Astrocyte (in vitro differentiated cells and primary cell): Measurements from ENCODE around the gene ABI2. TPM values are rescaled to one million over a fixed set of nuclear protein-coding genes. Genes with fewer than 3 reads are reported as not detected.

ENCODE experiments used
- DNase-seq: peaks from one replicate; pipeline ENCODE4 v3.0.0-alpha.2; 2010; ENCODE audit warnings: low read depth
- FAIRE-seq: peaks from 2 replicates; lab custom pipeline; 2011; peaks lifted over from hg19 to GRCh38; lab: Jason Lieb, UNC
- H2AFZ ChIP-seq: 2 replicates; pipeline ENCODE4 v1.6.0; 2012; ENCODE audit warnings: low read depth, low read length, inconsistent platforms
- H3K27ac ChIP-seq: 2 replicates; pipeline ENCODE4 v1.5.1; 2011; ENCODE audit warnings: low read depth, low read length, inconsistent platforms
- H3K27me3 ChIP-seq: 2 replicates; pipeline ENCODE4 v1.6.0; 2011; ENCODE audit warnings: low read length, inconsistent platforms; ENCODE audit not compliant: insufficient read depth
- H3K36me3 ChIP-seq: 2 replicates; pipeline ENCODE4 v1.5.1; 2011; ENCODE audit warnings: low read length, inconsistent platforms; ENCODE audit not compliant: insufficient read depth
- H3K4me1 ChIP-seq: 2 replicates; pipeline ENCODE4 v1.5.1; 2011; ENCODE audit warnings: low read length, inconsistent platforms; ENCODE audit not compliant: insufficient read depth
- H3K4me2 ChIP-seq: 2 replicates; pipeline ENCODE4 v1.6.0; 2012; ENCODE audit warnings: low read length, inconsistent platforms
- H3K4me3 ChIP-seq: 2 replicates; pipeline ENCODE4 v1.5.1; 2011; ENCODE audit warnings: low read depth, mild to moderate bottlenecking, low read length, inconsistent platforms; ENCODE audit not compliant: insufficient read depth
- H3K79me2 ChIP-seq: 2 replicates; pipeline ENCODE4 v1.6.0; 2012; ENCODE audit warnings: mild to moderate bottlenecking, low read length, inconsistent platforms; ENCODE audit not compliant: insufficient read depth
- H3K9ac ChIP-seq: 2 replicates; pipeline ENCODE4 v1.6.0; 2012; ENCODE audit warnings: mild to moderate bottlenecking, low read length, inconsistent platforms
- H3K9me3 ChIP-seq: 2 replicates; pipeline ENCODE4 v1.5.1; 2012; ENCODE audit warnings: low read depth, mild to moderate bottlenecking, low read length, inconsistent platforms; ENCODE audit not compliant: insufficient read depth
- H4K20me1 ChIP-seq: 2 replicates; pipeline ENCODE4 v1.6.0; 2012; ENCODE audit warnings: low read length, inconsistent platforms; ENCODE audit not compliant: insufficient read depth
- H3K27ac Mint-ChIP-seq: one replicate; pipeline ENCODE4 v1.8.0; 2021; ENCODE audit warnings: mild to moderate bottlenecking, mixed read lengths; ENCODE audit not compliant: unreplicated experiment
- H3K27me3 Mint-ChIP-seq: one replicate; pipeline ENCODE4 v1.8.0; 2021; ENCODE audit warnings: low read depth, mixed read lengths; ENCODE audit not compliant: unreplicated experiment
- H3K36me3 Mint-ChIP-seq: one replicate; pipeline ENCODE4 v1.8.0; 2021; ENCODE audit warnings: low read depth, mixed read lengths; ENCODE audit not compliant: unreplicated experiment
- H3K4me1 Mint-ChIP-seq: one replicate; pipeline ENCODE4 v1.8.0; 2021; ENCODE audit warnings: low read depth, mixed read lengths; ENCODE audit not compliant: unreplicated experiment
- H3K4me3 Mint-ChIP-seq: one replicate; pipeline ENCODE4 v1.8.0; 2021; ENCODE audit warnings: mild to moderate bottlenecking, moderate library complexity, mixed read lengths; ENCODE audit not compliant: unreplicated experiment
- H3K9me3 Mint-ChIP-seq: one replicate; pipeline ENCODE4 v1.8.0; 2021; ENCODE audit warnings: mild to moderate bottlenecking, mixed read lengths; ENCODE audit not compliant: unreplicated experiment
- CTCF ChIP-seq: IDR thresholded peaks from 2 replicates; pipeline ENCODE4 v1.5.1; 2011; ENCODE audit warnings: low read depth, mild to moderate bottlenecking, inconsistent platforms, low read length, moderate library complexity; ENCODE audit not compliant: insufficient read depth
- EZH2 ChIP-seq: IDR thresholded peaks from 2 replicates; pipeline ENCODE4 v1.6.1; 2012; ENCODE audit warnings: mild to moderate bottlenecking, low read length, inconsistent platforms; ENCODE audit not compliant: insufficient read depth
- total RNA-seq: library from RNA; stranded (reverse); gene quantifications from 2 replicates; pipeline ENCODE4 v1.2.1, GENCODE V29; 2021

Gene ABI2
- total RNA-seq, 1 donor from 2014 or later: 56.0 TPM

- no peaks in the 10 kb centered on the region for H3K9me3 Mint-ChIP-seq
- H3K4me3 Mint-ChIP-seq: no peak overlapping the region
- Histone ChIP-seq H3K4me1 (no peaks in the 10 kb centered on the region), H3K27ac (no peak overlapping the region), H3K36me3 (peaks cover 8% of the 10 kb centered on the region), H2AFZ (no peak overlapping the region), H3K27me3 (no peaks in the 10 kb centered on the region), H3K9ac (no peak overlapping the region), H3K4me3 (no peak overlapping the region), H3K4me2 (no peak overlapping the region), H3K9me3 (no peaks in the 10 kb centered on the region), H3K79me2 (peaks cover 31% of the 10 kb centered on the region), H4K20me1 (peaks cover 8% of the 10 kb centered on the region)
- H3K27me3 Mint-ChIP-seq: no peaks in the 10 kb centered on the region
- no peaks in the 10 kb centered on the region for H3K4me1 Mint-ChIP-seq
- no peaks in the 10 kb centered on the region for H3K36me3 Mint-ChIP-seq
- FAIRE-seq (no peak), DNase-seq (no peak)
- TF ChIP-seq EZH2 (no peak), CTCF (no peak)
- H3K27ac Mint-ChIP-seq: no peak overlapping the region
Observed at GRCh38 chr2:203471323-203471722, 143.1 kb downstream of the ABI2 start.

- TF ChIP-seq EZH2 (no peak), CTCF (no peak)
- no peaks in the 10 kb centered on the region for H3K4me1 Mint-ChIP-seq
Observed at GRCh38 chr2:203476881-203477280, 148.7 kb downstream of the ABI2 start.

GRCh38 chr2:203480623-203481022 is 152.4 kb downstream of the ABI2 start:
- H3K4me1 ChIP-seq: no peaks in the 10 kb centered on the region
- H3K36me3 Mint-ChIP-seq: peaks cover 3% of the 10 kb centered on the region
- H3K9me3 ChIP-seq: no peaks in the 10 kb centered on the region
- no peak overlapping the region for H3K27ac Mint-ChIP-seq
- H3K79me2 ChIP-seq: peaks cover 52% of the 10 kb centered on the region
- H3K4me1 Mint-ChIP-seq: no peaks in the 10 kb centered on the region
- H3K27ac ChIP-seq: no peak overlapping the region
- H3K36me3 ChIP-seq: peaks cover 28% of the 10 kb centered on the region
- FAIRE-seq (no peak), DNase-seq (no peak)
- TF ChIP-seq CTCF: no peak
- TF ChIP-seq EZH2: no peak
- H3K4me3 Mint-ChIP-seq: no peak overlapping the region
- H3K27me3 Mint-ChIP-seq: no peaks in the 10 kb centered on the region
- H3K4me3 ChIP-seq: no peak overlapping the region
- peaks cover 19% of the 10 kb centered on the region for H4K20me1 ChIP-seq
- H3K27me3 ChIP-seq: no peaks in the 10 kb centered on the region
- no peaks in the 10 kb centered on the region for H3K9me3 Mint-ChIP-seq
- H3K9ac ChIP-seq: no peak overlapping the region
- H3K4me2 ChIP-seq: no peak overlapping the region
- H2AFZ ChIP-seq: no peak overlapping the region

More at GRCh38 chr2:203476881-203477280, 148.7 kb downstream of the ABI2 start:
- Mint-ChIP-seq H3K27me3 (no peaks in the 10 kb centered on the region), H3K36me3 (peaks cover 3% of the 10 kb centered on the region), H3K27ac (no peak overlapping the region), H3K4me3 (no peak overlapping the region), H3K9me3 (no peaks in the 10 kb centered on the region)
- Histone ChIP-seq H3K9ac (no peak overlapping the region), H3K27me3 (no peaks in the 10 kb centered on the region), H3K36me3 (peaks cover 6% of the 10 kb centered on the region), H3K9me3 (no peaks in the 10 kb centered on the region), H3K4me1 (no peaks in the 10 kb centered on the region), H3K79me2 (peaks cover 36% of the 10 kb centered on the region), H4K20me1 (peaks cover 5% of the 10 kb centered on the region), H3K27ac (no peak overlapping the region), H2AFZ (no peak overlapping the region), H3K4me2 (no peak overlapping the region), H3K4me3 (no peak overlapping the region)
- DNase-seq (peak; percentile 19), FAIRE-seq (no peak)
